Ectodermal cell (in vitro differentiated cells): ENCODE measurements around the gene TP53TG5.

Source experiments
- H3K27ac ChIP-seq: 2 replicates; pipeline ENCODE4 v1.7.0; 2013; ENCODE audit warnings: mild to moderate bottlenecking, low read depth, low read length; ENCODE audit not compliant: insufficient read depth, poor library complexity, severe bottlenecking
- H3K27me3 ChIP-seq: 2 replicates; pipeline ENCODE4 v1.7.0; 2013; ENCODE audit warnings: mild to moderate bottlenecking, low read length; ENCODE audit not compliant: insufficient read depth, control insufficient read depth, poor library complexity, severe bottlenecking
- H3K36me3 ChIP-seq: one replicate; pipeline ENCODE4 v1.7.0; 2013; ENCODE audit warnings: low read length; ENCODE audit not compliant: control insufficient read depth, insufficient read depth
- H3K4me1 ChIP-seq: one replicate; pipeline ENCODE4 v1.7.0; 2013; ENCODE audit warnings: low read length; ENCODE audit not compliant: control insufficient read depth, insufficient read depth
- H3K4me3 ChIP-seq: 2 replicates; pipeline ENCODE4 v1.7.0; 2013; ENCODE audit warnings: low read depth, low read length, control low read depth; ENCODE audit not compliant: insufficient read depth
- H3K9me3 ChIP-seq: 2 replicates; pipeline ENCODE4 v1.7.0; 2013; ENCODE audit warnings: mild to moderate bottlenecking, low read length, moderate library complexity; ENCODE audit not compliant: control insufficient read depth
- WGBS, 2 experiments: methylation state at CpG; one replicate each; pipeline ENCODE4 v1.1.7; 2013; ENCODE audit warnings: missing lambda C conversion rate in 2 of 2; 5-methylcytosine and 5-hydroxymethylcytosine counted together

TP53TG5 gene

GRCh38 chr20:45404438-45404837 lies 26.3 kb upstream of the TP53TG5 start:
- 100% methylated on average over 1 of the region's 1 CpG; no CpG with 5 or more reads in 1 of the 2 experiments for WGBS, 2 experiments
- H3K27me3 ChIP-seq: peaks cover 45% of the 10 kb centered on the region
- no peaks in the 10 kb centered on the region for H3K36me3 ChIP-seq
- H3K27ac ChIP-seq: no peak overlapping the region
- H3K4me3 ChIP-seq: no peak overlapping the region
- no peaks in the 10 kb centered on the region for H3K4me1 ChIP-seq
- H3K9me3 ChIP-seq: peaks cover 6% of the 10 kb centered on the region

- Histone ChIP-seq H3K4me1 (no peaks in the 10 kb centered on the region), H3K27me3 (peaks cover 45% of the 10 kb centered on the region), H3K4me3 (no peak overlapping the region), H3K9me3 (peaks cover 6% of the 10 kb centered on the region), H3K36me3 (no peaks in the 10 kb centered on the region), H3K27ac (no peak overlapping the region)
- WGBS, 2 experiments: 87 to 100% methylated on average over 1 of the region's 1 CpG
Measured at GRCh38 chr20:45402946-45403345, 24.8 kb upstream of the TP53TG5 start.

GRCh38 chr20:45400346-45401031 lies 22.4 kb upstream of the TP53TG5 start:
- Histone ChIP-seq H3K4me3 (no peak overlapping the region), H3K36me3 (no peaks in the 10 kb centered on the region), H3K4me1 (no peaks in the 10 kb centered on the region), H3K27ac (no peak overlapping the region), H3K27me3 (peaks cover 21% of the 10 kb centered on the region), H3K9me3 (peaks cover 6% of the 10 kb centered on the region)
- WGBS, 2 experiments: 85 to 86% methylated on average over 6 of the region's 6 CpGs

- Histone ChIP-seq H3K4me3 (no peak overlapping the region), H3K4me1 (no peaks in the 10 kb centered on the region), H3K27ac (no peak overlapping the region), H3K36me3 (no peaks in the 10 kb centered on the region), H3K27me3 (peaks cover 6% of the 10 kb centered on the region), H3K9me3 (peaks cover 6% of the 10 kb centered on the region)
- 100% methylated on average over 1 of the region's 1 CpG; no CpG with 5 or more reads in 1 of the 2 experiments for WGBS, 2 experiments
Measured at GRCh38 chr20:45399018-45399417, 20.9 kb upstream of the TP53TG5 start.

- H3K4me3 ChIP-seq: no peak overlapping the region
- no peak overlapping the region for H3K27ac ChIP-seq
- H3K4me1 ChIP-seq: no peaks in the 10 kb centered on the region
- no peaks in the 10 kb centered on the region for H3K9me3 ChIP-seq
- no peaks in the 10 kb centered on the region for H3K36me3 ChIP-seq
- WGBS, 2 experiments: 90% methylated on average over 7 of the region's 7 CpGs
- H3K27me3 ChIP-seq: no peaks in the 10 kb centered on the region
Measured at GRCh38 chr20:45395114-45395415, 16.9 kb upstream of the TP53TG5 start.

GRCh38 chr20:45394221-45395113 lies 16.3 kb upstream of the TP53TG5 start:
- Histone ChIP-seq H3K27ac (no peak overlapping the region), H3K27me3 (no peaks in the 10 kb centered on the region), H3K36me3 (no peaks in the 10 kb centered on the region), H3K9me3 (no peaks in the 10 kb centered on the region), H3K4me3 (no peak overlapping the region), H3K4me1 (no peaks in the 10 kb centered on the region)
- 89 to 90% methylated on average over 21 of the region's 21 CpGs for WGBS, 2 experiments

GRCh38 chr20:45392733-45393132 lies 14.6 kb upstream of the TP53TG5 start:
- no peak overlapping the region for H3K4me3 ChIP-seq
- no peaks in the 10 kb centered on the region for H3K4me1 ChIP-seq
- WGBS, 2 experiments: 87 to 98% methylated on average over 3 of the region's 3 CpGs
- H3K9me3 ChIP-seq: no peaks in the 10 kb centered on the region
- no peaks in the 10 kb centered on the region for H3K27me3 ChIP-seq
- no peaks in the 10 kb centered on the region for H3K36me3 ChIP-seq
- no peak overlapping the region for H3K27ac ChIP-seq

GRCh38 chr20:45391559-45391958 lies 13.4 kb upstream of the TP53TG5 start:
- Histone ChIP-seq H3K4me1 (no peaks in the 10 kb centered on the region), H3K27ac (no peak overlapping the region), H3K27me3 (no peaks in the 10 kb centered on the region), H3K4me3 (no peak overlapping the region), H3K36me3 (no peaks in the 10 kb centered on the region), H3K9me3 (no peaks in the 10 kb centered on the region)
- WGBS, 2 experiments: 65 to 71% methylated on average over 2 of the region's 2 CpGs

GRCh38 chr20:45390931-45391330 lies 12.8 kb upstream of the TP53TG5 start:
- H3K9me3 ChIP-seq: no peaks in the 10 kb centered on the region
- H3K36me3 ChIP-seq: no peaks in the 10 kb centered on the region
- no peaks in the 10 kb centered on the region for H3K27me3 ChIP-seq
- WGBS, 2 experiments: 100% methylated on average over 1 to 2 of the region's 2 CpGs
- no peak overlapping the region for H3K4me3 ChIP-seq
- no peak overlapping the region for H3K27ac ChIP-seq
- no peaks in the 10 kb centered on the region for H3K4me1 ChIP-seq

GRCh38 chr20:45387274-45387673 lies 9.1 kb upstream of the TP53TG5 start:
- 89% methylated on average over 1 of the region's 1 CpG; no CpG with 5 or more reads in 1 of the 2 experiments for WGBS, 2 experiments
- Histone ChIP-seq H3K36me3 (no peaks in the 10 kb centered on the region), H3K4me1 (no peaks in the 10 kb centered on the region), H3K27ac (no peak overlapping the region), H3K4me3 (no peak overlapping the region), H3K9me3 (no peaks in the 10 kb centered on the region), H3K27me3 (no peaks in the 10 kb centered on the region)
